ENCODE results near the gene VSTM2L. TPM values are rescaled to one million over a fixed set of nuclear protein-coding genes. Genes with fewer than 3 reads are reported as not detected.

Gene VSTM2L
- total RNA-seq, 2 experiments from 2014 or later, result 0.17 TPM; not detected in 1

DNA sequence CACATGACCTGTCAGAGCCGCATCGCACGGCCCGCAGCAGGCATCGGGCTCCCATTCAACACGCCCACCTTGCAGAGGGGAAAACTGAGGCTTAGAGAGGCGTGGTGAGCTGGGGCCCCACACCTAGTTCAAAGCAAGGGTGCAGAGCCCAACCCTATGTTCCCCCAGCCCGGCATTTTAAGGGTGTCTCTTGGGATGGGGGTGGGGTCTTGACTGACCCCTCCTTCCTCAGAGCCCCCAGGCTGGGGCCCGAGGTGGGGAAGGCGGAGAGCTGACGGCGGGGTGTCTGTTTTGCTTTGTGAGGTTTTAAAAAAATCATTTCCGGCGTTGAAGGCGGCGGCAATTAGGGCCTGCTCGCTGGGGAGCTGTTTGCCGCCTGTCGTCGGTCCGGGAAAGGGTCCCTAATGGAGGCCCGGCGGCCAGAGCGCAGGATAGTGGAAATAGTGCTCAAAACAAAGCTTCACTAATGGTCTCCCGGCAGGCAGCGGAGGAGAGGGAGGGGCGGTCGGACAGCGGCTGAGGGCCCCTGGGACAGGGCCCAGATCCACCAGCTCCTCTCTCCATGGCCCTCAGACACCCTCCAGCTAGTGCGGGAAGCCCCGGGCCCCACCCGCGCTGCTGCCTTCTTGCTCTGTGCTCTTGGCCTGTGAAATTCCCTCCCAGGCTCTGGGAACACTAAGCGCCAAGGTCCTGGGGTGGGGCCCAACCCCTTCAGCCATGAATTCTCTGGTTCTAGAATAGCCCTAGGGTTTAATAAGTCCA is 11.9 kb downstream of the VSTM2L start:
- DNase-seq (ENCODE audit: low spot score), result peak; percentile 27
- H3K36me3 ChIP-seq (ENCODE audit: insufficient read depth, low read length), result no peaks in the 10 kb centered on the region
- H3K9me3 ChIP-seq (ENCODE audit: low read length), result no peaks in the 10 kb centered on the region
- ChIA-PET CTCF (ENCODE audit: unreplicated experiment) (no interaction called here), POLR2A (interaction anchor here (0.6 kb wide), 1 partner anchor 43 kb away, joined by 4 read pairs; no protein-coding TSS in a partner anchor)
- no peak for TF ChIP-seq EZH2phosphoT487 (IDR thresholded peaks at IDR 0.05; ENCODE audit: borderline replicate concordance, low read depth, low read length)
- TF ChIP-seq, protein P1, sequence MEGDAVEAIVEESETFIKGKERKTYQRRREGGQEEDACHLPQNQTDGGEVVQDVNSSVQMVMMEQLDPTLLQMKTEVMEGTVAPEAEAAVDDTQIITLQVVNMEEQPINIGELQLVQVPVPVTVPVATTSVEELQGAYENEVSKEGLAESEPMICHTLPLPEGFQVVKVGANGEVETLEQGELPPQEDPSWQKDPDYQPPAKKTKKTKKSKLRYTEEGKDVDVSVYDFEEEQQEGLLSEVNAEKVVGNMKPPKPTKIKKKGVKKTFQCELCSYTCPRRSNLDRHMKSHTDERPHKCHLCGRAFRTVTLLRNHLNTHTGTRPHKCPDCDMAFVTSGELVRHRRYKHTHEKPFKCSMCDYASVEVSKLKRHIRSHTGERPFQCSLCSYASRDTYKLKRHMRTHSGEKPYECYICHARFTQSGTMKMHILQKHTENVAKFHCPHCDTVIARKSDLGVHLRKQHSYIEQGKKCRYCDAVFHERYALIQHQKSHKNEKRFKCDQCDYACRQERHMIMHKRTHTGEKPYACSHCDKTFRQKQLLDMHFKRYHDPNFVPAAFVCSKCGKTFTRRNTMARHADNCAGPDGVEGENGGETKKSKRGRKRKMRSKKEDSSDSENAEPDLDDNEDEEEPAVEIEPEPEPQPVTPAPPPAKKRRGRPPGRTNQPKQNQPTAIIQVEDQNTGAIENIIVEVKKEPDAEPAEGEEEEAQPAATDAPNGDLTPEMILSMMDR (conservative IDR thresholded peaks at IDR 0.05; ENCODE audit: low read length), result no peak
- no peaks in the 10 kb centered on the region for H4K20me1 ChIP-seq (ENCODE audit: insufficient read depth, low read length)
- no peaks in the 10 kb centered on the region for H3K79me2 ChIP-seq (ENCODE audit: insufficient read depth, low read depth, low read length)
- no peak overlapping the region for H3K27ac ChIP-seq (ENCODE audit: low read depth, low read length, poor library complexity, severe bottlenecking)
- no peaks in the 10 kb centered on the region for H3K9me2 ChIP-seq (ENCODE audit: insufficient read depth, low read length)
- BruUV-seq (replicated peaks), result no TSS peak
- peaks cover 9% of the 10 kb centered on the region for H3K4me1 ChIP-seq (ENCODE audit: insufficient read depth, low read length, poor library complexity, severe bottlenecking)
- intact Hi-C loops (cut with micrococcal nuclease; ENCODE audit: unreplicated experiment), result no loop called here
- no peak overlapping the region for H3K4me3 ChIP-seq (ENCODE audit: low read depth, low read length, poor library complexity, severe bottlenecking)
- H3K4me2 ChIP-seq (ENCODE audit: low read length), result peak overlapping the region; percentile 34; the same call in 1 of the 2 replicates
- peak overlapping the region; percentile 51 for H2AFZ ChIP-seq (ENCODE audit: low read length)

DNA sequence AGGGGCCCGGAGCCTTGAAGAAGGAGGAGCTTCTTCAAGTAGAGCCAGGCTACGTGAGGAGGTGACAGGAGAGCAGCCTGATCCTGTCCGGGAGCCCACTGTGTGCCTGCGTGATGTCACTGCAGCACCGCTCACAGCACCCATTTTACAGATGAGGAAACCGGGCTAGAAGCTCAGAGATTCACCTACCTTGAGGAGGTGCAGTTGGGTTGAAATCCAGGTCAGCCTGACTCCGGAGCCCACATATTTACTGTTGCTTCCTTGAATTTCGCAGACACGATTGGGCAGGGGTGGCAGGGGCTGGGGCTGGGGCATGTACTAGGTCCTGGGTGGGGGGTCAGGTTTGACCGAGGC is 12.5 kb downstream of the VSTM2L start:
- Histone ChIP-seq H3K36me3 (ENCODE audit: insufficient read depth, low read length) (no peaks in the 10 kb centered on the region), H3K4me1 (ENCODE audit: insufficient read depth, low read length, poor library complexity, severe bottlenecking) (peaks cover 9% of the 10 kb centered on the region), H3K9me2 (ENCODE audit: insufficient read depth, low read length) (no peaks in the 10 kb centered on the region), H3K79me2 (ENCODE audit: insufficient read depth, low read depth, low read length) (no peaks in the 10 kb centered on the region), H3K4me3 (ENCODE audit: low read depth, low read length, poor library complexity, severe bottlenecking) (no peak overlapping the region), H3K4me2 (ENCODE audit: low read length) (peak overlapping the region; percentile 34; the same call in 1 of the 2 replicates), H4K20me1 (ENCODE audit: insufficient read depth, low read length) (no peaks in the 10 kb centered on the region), H3K9me3 (ENCODE audit: low read length) (no peaks in the 10 kb centered on the region), H2AFZ (ENCODE audit: low read length) (peak overlapping the region; percentile 51; the same call in 1 of the 2 replicates), H3K27ac (ENCODE audit: low read depth, low read length, poor library complexity, severe bottlenecking) (no peak overlapping the region)
- ChIA-PET POLR2A (no interaction called here), CTCF (ENCODE audit: unreplicated experiment) (no interaction called here)
- BruUV-seq (replicated peaks), result no TSS peak
- TF ChIP-seq EZH2phosphoT487 (IDR thresholded peaks at IDR 0.05; ENCODE audit: borderline replicate concordance, low read depth, low read length), result no peak
- TF ChIP-seq, protein P1 (conservative IDR thresholded peaks at IDR 0.05; ENCODE audit: low read length), result no peak
- DNase-seq (ENCODE audit: low spot score), result no peak
- intact Hi-C loops (cut with micrococcal nuclease; ENCODE audit: unreplicated experiment), result no loop called here

Data from OCI-LY7 (cell line).